ENCODE results near the gene NPIPB8.
A peak's percentile ranks its signal among the peaks of the same experiment; 100 is the strongest.
"Not testable (repeated sequence)": the region's sequence is repeated elsewhere in the genome, so short reads cannot be mapped to it uniquely, and the experiment has no call there.

NPIPB8 gene

DNA sequence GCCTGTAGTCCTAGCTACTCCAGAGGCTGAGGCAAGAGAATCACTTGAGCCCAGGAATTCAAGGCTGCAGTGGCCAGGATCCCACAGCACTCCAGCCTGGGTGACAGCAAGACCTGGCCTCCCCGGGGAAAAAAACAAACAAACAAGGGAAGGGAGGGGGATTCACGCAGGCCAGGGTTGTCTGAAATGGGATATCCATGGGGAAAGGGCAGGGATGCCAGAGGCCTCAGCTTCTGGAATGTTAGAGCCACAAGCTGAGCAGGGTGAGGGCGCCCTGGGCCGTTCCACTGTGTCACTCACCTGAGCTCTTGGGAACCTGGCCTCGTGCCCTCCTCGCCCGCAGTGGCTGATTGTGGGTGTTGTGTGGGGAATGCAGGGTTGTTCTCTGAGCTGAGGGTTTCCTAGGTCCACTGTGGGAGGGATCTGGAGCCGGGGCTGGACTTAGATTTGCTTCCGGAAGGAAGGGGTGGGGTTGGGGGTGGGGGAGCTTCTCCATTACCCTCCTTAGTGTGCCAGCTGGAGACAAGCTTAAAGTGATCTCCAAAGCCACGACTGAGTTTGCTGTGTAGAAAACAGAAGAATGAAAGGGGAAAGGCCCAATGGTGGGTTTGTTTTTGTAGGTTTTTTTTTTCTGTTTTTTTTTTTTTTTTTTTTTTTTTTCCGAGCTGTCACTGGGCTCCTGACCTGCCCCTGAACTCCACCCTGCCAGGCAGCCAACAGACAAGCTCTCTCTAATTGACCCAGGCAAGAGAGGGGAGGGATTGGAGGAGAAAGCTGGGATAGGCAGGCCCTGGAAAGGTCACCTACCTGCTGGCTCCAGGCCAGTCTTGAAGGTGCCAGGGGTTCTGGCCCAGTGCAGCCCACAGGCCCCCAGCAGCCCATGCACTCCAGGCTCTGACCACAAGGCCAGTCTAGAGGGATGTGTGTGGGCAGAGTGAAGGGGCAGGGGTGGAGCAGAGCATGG, 28.0 kb upstream of the NPIPB8 start, which contains the start of gene SULT1A1:
SULT1A1 (minus strand) TSS at position 414 of the 964 bp plus-strand sequence. CDS start 1,189 bp downstream, outside the sequence.
- Histone ChIP-seq H2BK15ac (ENCODE audit: low read depth, poor library complexity, severe bottlenecking) (no peak within 1 kb of the TSS), H3K36me3 (ENCODE audit: control insufficient read depth in 1 of 2, insufficient read depth in 2 of 2, low read depth in 1 of 2, low read length in 2 of 2) (no peaks in the 10 kb centered on the region), H2AFZ (ENCODE audit: low read depth, low read length) (no peak within 1 kb of the TSS), H2BK120ac (ENCODE audit: low read depth, low read length) (no peak within 1 kb of the TSS), H4K8ac (ENCODE audit: low read length) (peak within 1 kb of the TSS; percentile 75), H2AK5ac (ENCODE audit: low read length, severe bottlenecking) (no peak within 1 kb of the TSS), H3K9ac (ENCODE audit: low read length) (no peak within 1 kb of the TSS), H2BK5ac (ENCODE audit: low read depth, low read length, poor library complexity, severe bottlenecking) (no peak within 1 kb of the TSS), H3K23ac (ENCODE audit: low read length in 2 of 2) (no peak within 1 kb of the TSS), H3K27me3 (ENCODE audit: control insufficient read depth in 1 of 2, insufficient read depth in 1 of 2, low read length in 2 of 2) (peaks cover 0 to 4% of the 10 kb centered on the region in 2 experiments), H3K27ac (ENCODE audit: low read length, poor library complexity, severe bottlenecking) (no peak within 1 kb of the TSS), H3K18ac (ENCODE audit: low read depth in 1 of 2, low read length in 2 of 2) (peak within 1 kb of the TSS in 1 of 2 experiments; percentile 34), H3K79me1 (replicated peaks; ENCODE audit: low read length, poor library complexity, severe bottlenecking) (no peaks in the 10 kb centered on the region), H3K9me3 (ENCODE audit: control insufficient read depth, low read length) (no peaks in the 10 kb centered on the region), H3K4me2 (ENCODE audit: low read length, poor library complexity, severe bottlenecking) (no peak within 1 kb of the TSS), H3K14ac (ENCODE audit: low read length in 2 of 2) (peak within 1 kb of the TSS in 1 of 2 experiments; percentile 55), H2BK12ac (ENCODE audit: low read length in 2 of 2) (no peak within 1 kb of the TSS), H4K91ac (ENCODE audit: low read length) (no peak within 1 kb of the TSS), H3K4me3 (ENCODE audit: insufficient read depth in 1 of 2, low read depth in 1 of 2, low read length in 2 of 2) (no peak within 1 kb of the TSS), H3K4ac (ENCODE audit: low read depth in 1 of 2, low read length in 2 of 2) (no peak within 1 kb of the TSS), H3K4me1 (ENCODE audit: control insufficient read depth, insufficient read depth, low read depth, low read length) (peaks cover 6% of the 10 kb centered on the region)
- WGBS: 66% methylated on average over 10 of the region's 11 CpGs
- no peak for DNase-seq

DNA sequence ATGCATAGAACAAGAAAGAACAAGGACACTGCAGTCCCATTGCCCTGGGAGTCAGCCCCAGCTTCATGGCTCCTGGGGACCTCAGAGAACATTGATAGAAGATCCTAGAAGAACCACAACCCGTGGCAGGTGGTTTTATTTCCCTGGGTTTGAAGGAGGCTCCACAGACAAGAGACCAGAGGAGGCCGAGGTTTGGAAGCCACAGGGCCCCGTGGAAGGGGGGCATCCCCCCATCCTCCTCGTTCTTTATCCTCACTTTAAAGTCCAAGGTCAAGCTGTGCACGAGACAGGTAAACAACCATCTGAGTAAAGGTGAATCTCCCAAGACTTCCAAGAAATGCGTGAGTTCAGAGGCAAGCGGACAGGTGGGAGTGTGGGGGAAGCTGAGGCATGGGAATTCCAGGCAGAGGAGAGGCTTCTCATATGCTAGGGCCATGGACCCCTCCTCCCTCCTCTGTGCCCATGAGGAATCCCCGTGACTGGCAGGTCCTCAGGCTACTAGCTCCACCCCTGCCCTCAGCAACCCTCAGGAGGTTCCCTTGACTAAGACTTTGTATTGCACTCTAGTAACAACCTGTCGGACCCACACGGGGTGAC, 27.2 kb upstream of the NPIPB8 start:
- Histone ChIP-seq H3K4me2 (ENCODE audit: low read length, poor library complexity, severe bottlenecking) (no peak overlapping the region), H4K91ac (ENCODE audit: low read length) (no peak overlapping the region), H3K4me1 (ENCODE audit: control insufficient read depth, insufficient read depth, low read depth, low read length) (peaks cover 6% of the 10 kb centered on the region), H2BK120ac (ENCODE audit: low read depth, low read length) (no peak overlapping the region), H3K18ac (ENCODE audit: low read depth in 1 of 2, low read length in 2 of 2) (no peak overlapping the region), H2BK12ac (ENCODE audit: low read length in 2 of 2) (no peak overlapping the region), H3K4ac (ENCODE audit: low read depth in 1 of 2, low read length in 2 of 2) (no peak overlapping the region), H3K9me3 (ENCODE audit: control insufficient read depth, low read length) (no peaks in the 10 kb centered on the region), H4K8ac (ENCODE audit: low read length) (no peak overlapping the region), H3K14ac (ENCODE audit: low read length in 2 of 2) (no peak overlapping the region), H3K27me3 (ENCODE audit: control insufficient read depth in 1 of 2, insufficient read depth in 1 of 2, low read length in 2 of 2) (peaks cover 0 to 4% of the 10 kb centered on the region in 2 experiments), H2AFZ (ENCODE audit: low read depth, low read length) (no peak overlapping the region), H3K79me1 (replicated peaks; ENCODE audit: low read length, poor library complexity, severe bottlenecking) (no peaks in the 10 kb centered on the region), H3K36me3 (ENCODE audit: control insufficient read depth in 1 of 2, insufficient read depth in 2 of 2, low read depth in 1 of 2, low read length in 2 of 2) (no peaks in the 10 kb centered on the region), H2BK15ac (ENCODE audit: low read depth, poor library complexity, severe bottlenecking) (no peak overlapping the region), H3K27ac (ENCODE audit: low read length, poor library complexity, severe bottlenecking) (no peak overlapping the region), H2BK5ac (ENCODE audit: low read depth, low read length, poor library complexity, severe bottlenecking) (no peak overlapping the region), H2AK5ac (ENCODE audit: low read length, severe bottlenecking) (no peak overlapping the region), H3K23ac (ENCODE audit: low read length in 2 of 2) (no peak overlapping the region), H3K9ac (ENCODE audit: low read length) (no peak overlapping the region), H3K4me3 (ENCODE audit: insufficient read depth in 1 of 2, low read depth in 1 of 2, low read length in 2 of 2) (no peak overlapping the region)
- no peak for DNase-seq
- WGBS: 90% methylated on average over 10 of the region's 10 CpGs

DNA sequence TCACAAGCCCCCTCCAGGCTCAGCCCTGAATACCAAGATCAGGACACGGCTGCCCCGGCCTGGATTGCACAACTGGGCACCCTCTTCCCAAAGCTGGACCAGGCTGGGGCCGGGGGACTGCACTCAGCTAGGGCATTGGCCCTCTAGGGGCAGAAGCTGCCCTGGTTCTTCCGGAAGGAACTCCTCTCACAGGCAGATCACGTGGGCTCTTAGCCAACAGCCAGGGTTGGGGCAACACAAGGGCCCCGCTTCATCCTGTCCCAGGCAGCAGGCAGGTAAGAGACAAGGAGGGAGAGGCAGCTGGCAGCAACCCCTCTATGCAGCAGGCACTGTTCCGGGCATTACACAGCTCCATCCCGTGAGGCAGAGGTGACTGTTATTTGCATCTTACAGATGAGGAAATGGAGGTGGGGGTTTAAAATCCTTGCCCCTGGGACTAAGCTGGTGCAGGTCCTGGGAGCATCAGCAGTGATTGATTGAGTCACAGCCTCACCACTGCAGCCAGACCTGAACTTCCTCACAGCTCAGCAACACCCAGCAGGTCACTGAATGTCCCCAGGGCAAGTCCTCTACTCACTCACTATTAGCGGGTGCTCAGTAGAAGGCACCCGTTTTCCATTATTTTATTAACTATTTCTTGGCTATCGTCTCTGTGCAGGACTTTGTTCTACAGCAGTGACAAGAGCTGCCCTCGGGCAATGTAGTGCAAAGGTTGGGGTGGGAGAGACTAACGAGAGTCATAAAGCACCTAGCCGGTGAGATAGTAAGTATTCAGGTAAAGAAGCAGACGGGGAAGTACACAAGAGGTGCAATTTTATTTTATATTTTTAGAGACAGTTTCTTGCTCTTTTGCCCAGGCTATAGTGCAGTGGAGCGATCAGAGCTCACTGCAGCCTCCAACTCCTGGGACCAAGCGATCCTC, 25.2 kb upstream of the NPIPB8 start:
- not testable (repeated sequence) for H2AK5ac ChIP-seq (ENCODE audit: low read length, severe bottlenecking); H3K9me3 ChIP-seq (ENCODE audit: control insufficient read depth, low read length); H2BK15ac ChIP-seq (ENCODE audit: low read depth, poor library complexity, severe bottlenecking); H3K14ac ChIP-seq (ENCODE audit: low read length in 2 of 2); H2BK5ac ChIP-seq (ENCODE audit: low read depth, low read length, poor library complexity, severe bottlenecking); H3K27me3 ChIP-seq (ENCODE audit: control insufficient read depth in 1 of 2, insufficient read depth in 1 of 2, low read length in 2 of 2); DNase-seq; H3K4me2 ChIP-seq (ENCODE audit: low read length, poor library complexity, severe bottlenecking); H4K8ac ChIP-seq (ENCODE audit: low read length); H3K4me3 ChIP-seq (ENCODE audit: insufficient read depth in 1 of 2, low read depth in 1 of 2, low read length in 2 of 2); H2AFZ ChIP-seq (ENCODE audit: low read depth, low read length); H3K23ac ChIP-seq (ENCODE audit: low read length in 2 of 2); H3K18ac ChIP-seq (ENCODE audit: low read depth in 1 of 2, low read length in 2 of 2); H3K4ac ChIP-seq (ENCODE audit: low read depth in 1 of 2, low read length in 2 of 2); H3K27ac ChIP-seq (ENCODE audit: low read length, poor library complexity, severe bottlenecking); H2BK120ac ChIP-seq (ENCODE audit: low read depth, low read length); H4K91ac ChIP-seq (ENCODE audit: low read length); H3K4me1 ChIP-seq (ENCODE audit: control insufficient read depth, insufficient read depth, low read depth, low read length); H2BK12ac ChIP-seq (ENCODE audit: low read length in 2 of 2); H3K36me3 ChIP-seq (ENCODE audit: control insufficient read depth in 1 of 2, insufficient read depth in 2 of 2, low read depth in 1 of 2, low read length in 2 of 2); H3K79me1 ChIP-seq (replicated peaks; ENCODE audit: low read length, poor library complexity, severe bottlenecking); H3K9ac ChIP-seq (ENCODE audit: low read length)
- no CpG with 5 or more reads among the region's 17 CpGs for WGBS

Data from mesenchymal stem cell (in vitro differentiated cells and primary cell).